COLO829 (cell line): ENCODE data around the gene HIRA.
"Not testable (repeated sequence)": the region's sequence is repeated elsewhere in the genome, so short reads cannot be mapped to it uniquely, and the experiment has no call there.

Source experiments
- DNase-seq: peaks from one replicate; pipeline ENCODE4 v3.0.0; 2012; ENCODE audit warnings: low spot score

HIRA gene

DNA sequence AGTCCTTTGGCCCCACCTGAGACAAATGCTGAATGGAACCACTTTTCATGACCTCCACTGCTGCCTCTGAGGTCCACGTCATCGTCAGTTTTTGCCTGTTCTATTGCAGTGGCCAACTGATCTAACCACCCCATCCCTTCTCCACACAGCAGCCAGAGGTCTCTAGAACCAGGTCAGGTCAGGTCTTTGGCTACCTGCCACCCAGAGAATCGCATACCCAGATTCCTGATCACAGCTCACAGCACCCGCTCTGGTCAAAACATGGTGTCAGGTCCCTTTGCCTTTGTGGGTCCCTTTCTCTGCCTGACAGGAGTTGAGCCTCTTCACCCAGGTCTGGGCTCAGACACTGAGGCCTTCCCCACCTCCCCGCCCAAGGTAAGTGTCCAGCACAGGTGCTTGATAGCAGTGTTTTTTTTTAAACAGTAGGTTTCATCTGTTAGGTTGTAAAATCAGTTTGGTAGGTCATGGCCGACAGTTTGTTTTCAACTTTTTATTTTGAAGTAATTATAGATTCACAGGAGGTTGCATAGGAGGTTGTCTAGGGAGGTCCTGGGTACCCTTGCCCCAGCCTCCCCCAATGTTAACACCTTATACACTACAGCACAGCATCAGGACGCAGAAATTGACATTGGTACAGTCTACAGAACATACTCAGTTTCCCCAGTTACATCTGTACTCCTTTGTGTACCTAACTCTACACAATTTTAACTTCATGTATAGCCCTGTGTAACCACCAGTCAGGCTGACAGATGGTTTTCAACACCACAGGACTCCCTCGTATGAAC is 9.1 kb upstream of the HIRA start:
- no peak for DNase-seq

DNA sequence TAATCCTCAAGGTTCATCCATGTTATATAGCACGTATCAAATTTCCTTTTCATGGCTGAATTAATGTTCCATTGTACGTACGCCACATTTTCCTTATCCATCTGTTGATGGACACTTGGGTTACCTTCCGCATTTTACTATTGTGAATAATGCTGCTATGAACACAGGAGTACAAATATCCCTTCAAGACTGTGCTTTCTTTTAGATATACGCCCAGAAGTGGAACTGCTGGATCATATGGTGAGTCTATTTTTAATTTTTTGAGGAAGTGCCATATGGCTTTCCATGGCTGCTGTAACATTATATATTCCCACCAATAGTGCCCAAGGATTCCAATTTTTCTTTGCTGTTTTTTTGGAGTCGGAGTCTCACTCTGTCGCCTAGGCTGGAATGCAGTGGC is 6.8 kb upstream of the HIRA start:
- no peak for DNase-seq

DNA sequence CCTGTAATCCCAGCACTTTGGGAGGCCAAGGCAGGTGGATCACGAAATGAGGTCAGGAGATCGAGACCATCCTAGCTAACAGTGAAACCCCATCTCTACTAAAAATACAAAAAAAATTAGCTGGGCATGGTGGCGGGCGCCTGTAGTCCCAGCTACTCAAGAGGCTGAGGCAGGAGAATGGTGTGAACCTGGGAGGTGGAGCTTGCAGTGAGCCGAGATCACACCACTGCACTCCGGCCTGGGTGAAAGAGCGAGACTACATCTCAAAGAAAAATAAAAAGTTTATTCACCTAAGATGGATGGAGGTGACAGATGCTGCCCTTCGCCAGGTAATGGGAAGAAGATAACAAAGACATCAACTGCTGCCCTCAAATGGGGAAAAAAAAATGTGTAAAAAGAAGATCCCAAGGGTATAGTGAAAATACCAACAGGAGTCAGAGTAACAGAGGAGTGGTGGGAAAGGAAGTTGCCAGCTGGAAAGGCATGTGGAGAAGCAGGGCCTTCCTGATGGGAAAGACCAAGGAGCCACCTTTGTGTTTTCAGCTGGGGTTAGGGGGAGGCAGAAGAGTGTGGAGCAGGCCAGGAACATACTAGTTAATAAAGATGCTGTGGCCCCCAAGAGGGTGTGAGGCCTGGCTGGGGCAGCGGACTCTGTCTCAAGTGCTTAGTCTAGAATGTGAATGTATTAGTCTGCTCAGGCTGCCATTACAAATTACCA is 5.1 kb upstream of the HIRA start:
- not testable (repeated sequence) for DNase-seq

DNA sequence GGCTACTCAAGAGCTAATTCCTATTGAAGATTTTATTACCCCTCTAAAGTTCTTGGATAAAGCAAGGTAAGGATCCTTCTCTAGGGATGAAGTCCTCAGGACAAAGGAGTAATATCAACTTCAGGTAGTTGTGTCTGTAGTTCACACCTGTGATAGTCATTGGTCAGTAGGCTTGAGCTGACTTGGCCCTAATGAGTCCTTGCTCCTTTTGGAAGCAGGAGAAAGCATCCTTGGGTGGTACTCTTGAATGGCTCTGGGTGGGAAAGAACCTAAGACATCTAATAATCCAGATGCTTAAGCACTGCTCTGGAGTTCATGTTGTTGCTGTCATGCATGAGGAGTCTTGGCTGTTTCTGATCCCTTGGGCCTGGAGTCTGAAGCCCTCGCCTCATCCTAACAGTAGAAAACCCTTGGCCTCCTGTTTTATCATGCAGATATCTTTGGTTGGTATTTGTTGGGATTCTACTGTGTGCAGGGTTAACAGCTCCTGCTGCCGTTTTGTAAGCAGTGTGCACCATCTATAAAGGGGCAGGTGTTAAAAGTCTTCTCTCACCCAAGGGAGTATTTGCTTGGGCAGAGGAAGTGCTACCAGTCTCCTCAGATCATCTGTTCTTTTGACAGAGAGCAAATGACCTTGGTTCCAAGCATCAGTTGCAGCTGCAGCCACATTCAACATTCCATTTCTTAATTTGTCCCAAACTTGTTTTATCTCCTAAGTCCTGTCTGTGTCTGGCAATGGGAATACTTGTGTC is 3.5 kb upstream of the HIRA start:
- DNase-seq: no peak

DNA sequence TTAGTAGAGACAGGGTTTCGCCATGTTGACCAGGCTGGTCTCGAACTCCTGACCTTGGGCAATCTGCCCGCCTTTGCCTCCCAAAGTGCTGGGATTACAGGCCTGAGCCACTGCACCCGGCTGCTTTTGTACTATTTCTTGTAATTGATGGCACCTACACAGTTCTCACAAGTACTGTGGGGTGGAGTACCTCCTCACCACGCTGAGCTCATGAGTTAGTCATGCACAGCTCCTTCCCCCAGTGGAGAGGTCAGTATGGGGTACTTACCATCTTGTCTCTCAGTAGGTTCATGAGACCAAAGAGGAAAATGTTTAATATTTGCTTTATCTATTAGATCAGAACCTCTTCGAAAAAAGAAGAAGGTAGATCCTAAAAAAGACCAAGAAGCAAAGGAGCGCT is 2.9 kb upstream of the HIRA start:
- DNase-seq: no peak

DNA sequence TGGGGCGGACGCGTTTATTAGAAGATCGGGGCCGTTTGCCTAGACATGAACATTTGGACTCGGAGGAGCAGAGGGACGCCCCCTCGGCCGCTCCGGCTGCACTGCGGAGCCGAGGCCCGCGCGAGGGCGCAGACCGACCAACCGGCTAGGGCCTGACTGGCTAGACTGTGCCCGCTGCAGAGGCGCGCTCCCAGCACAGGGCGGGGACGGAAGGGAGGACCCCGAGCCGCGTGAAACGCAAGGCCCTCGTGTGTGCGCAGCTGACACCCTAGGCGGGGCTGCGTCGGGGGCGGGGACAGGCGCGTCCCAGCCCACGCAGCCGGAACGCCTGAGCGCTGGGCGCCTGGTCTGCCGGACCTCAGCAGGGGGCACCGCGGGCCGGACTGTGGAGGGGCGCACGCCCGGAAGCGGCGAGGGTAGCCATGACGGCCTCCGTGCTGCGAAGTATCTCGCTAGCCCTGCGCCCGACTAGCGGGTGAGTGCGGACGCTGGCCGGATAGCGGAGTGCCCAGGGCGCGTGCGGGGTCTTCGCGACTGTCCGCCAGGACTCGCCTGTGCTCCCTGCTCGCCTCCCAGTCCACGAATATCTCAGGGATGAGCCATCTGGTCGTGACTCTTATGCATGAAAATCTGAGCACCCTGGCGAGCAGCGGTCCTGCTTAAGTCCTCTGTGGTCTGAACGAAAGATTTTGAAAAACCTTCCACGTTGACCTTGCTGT is 759 bp upstream of the HIRA start, which contains the start of gene MRPL40:
MRPL40 (plus strand) TSS at position 413 of the 719 bp plus-strand sequence; CDS start at position 423, 10 bp downstream.
- DNase-seq: peak; percentile 96

DNA sequence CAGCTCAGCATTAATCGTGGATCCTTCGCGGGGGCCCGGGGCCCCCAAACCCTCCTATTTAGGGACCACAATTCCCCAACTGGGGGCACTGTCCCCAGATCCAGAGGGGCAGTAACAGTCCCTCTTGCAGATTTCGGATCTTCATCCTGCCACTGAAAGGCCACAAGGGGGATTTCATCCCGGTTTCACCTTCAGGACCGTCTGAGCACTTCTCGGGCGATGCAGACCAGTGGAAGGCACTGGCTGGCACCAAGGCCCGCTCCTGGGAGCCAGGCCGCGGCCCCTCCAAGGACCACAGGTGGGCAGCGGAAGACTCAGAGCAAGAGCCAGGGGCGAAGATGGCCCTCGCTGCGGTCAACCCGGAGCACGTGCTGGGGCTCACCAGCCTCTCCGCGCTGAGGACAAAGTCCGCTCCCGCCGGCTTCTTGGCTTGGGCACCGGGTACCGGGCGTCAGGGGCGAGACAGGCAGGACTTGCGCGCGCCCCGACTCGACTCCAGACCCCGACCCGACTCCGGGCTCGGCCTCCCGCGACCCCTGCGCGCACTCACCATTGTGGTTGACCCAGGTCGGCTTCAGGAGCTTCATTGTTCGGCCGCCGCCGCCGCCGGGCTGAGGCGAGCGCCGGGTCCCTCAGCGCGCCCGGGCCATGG is 517 bp downstream of the HIRA start:
- no peak for DNase-seq

DNA sequence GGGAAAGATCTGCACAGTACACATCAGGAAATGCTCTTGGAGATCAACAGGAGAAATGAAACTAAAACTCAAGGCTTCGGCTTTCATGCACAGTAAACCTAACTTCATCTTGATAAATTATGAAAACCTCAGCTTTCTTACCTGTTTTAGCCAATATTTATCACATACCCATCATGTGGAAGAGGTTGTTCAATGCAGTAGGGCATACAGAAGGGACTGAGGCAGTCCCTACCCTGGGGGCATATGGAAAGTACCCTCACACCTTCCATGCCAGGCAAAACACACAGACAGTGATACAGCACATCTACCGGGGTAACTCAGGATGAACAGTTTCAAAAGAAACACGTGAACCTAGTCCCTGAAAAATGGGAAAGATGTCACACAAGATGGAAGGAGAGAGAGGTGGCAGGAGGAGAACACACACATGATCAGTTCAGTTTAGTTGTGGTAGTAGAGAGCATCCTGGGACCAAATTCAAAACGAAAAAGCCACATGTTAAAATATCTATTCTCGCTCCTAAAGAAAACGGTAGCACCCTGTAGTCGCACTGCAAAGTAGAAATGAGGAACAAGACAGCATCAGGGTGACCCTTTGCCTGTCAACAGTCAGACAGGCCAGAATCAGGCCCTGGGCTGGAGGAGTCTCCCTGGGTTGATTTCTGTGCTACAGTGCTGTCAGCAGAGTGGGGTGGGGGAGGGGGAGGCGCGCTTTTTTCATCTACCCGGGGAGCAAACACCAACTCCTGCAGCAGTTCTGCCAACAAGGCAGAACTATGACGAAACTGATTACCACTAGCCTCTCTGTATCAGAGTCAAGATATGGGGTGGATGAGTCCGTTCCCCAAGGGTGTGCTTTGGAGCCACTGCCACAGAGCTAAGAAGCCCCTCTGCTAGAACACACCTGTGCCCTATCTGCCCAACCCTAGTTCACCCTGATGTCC is 1.3 kb downstream of the HIRA start:
- DNase-seq: no peak

DNA sequence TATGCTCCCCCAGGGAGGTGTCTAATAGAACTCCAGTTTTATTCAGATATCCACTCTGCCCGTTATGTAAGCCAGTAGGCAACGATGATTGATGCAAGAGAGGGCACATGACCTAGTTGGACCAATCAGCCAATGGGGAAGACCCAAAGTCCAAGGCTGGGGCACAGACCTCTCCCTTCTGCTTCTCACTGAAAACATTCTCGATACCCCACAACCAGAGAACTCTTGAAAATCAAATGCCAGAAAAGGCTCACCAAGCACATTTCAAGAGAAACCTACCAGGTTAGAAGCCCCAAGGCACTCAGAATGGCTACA is 7.4 kb downstream of the HIRA start:
- DNase-seq: no peak

DNA sequence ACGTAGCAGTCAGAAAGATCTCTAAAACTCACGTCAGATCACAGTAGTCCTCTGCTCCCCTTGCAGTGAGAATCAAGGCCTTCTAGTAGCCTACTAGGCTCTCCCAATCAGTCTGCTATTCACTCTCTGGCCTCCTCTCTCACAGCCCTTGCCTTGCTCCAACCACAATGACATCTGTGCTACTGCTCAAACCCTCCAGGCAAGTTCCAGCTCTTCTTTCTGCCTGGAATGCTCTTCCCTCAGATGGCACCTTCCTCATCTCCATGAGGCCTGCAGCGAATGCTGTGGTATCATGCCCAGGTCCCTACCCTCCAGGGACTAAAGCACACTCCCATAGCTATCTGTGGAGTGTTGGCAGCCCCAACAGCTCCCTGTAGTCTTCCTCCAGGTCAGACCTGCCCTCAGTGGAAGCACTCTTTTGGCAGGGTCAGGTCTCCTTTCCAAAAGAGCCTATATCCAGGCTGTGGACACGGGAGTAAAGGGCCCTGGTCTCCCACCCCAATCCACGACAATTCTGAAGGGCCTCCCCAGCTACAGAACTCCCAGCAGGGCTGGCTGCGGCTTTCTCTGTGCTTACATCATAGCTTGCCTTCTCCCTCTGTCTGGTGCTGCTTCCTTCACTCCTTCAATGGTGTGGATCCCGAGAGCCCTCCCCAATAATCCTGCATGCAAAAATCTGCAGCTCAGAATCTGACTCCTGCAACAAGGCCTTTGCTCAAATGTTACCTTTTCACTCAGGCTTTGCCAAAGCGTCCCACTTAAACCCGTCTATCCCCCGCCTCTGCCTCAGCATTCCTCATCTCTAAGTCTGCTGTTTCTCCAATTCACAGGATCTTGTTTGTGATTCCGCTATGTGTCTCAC is 8.9 kb downstream of the HIRA start:
- DNase-seq: no peak

DNA sequence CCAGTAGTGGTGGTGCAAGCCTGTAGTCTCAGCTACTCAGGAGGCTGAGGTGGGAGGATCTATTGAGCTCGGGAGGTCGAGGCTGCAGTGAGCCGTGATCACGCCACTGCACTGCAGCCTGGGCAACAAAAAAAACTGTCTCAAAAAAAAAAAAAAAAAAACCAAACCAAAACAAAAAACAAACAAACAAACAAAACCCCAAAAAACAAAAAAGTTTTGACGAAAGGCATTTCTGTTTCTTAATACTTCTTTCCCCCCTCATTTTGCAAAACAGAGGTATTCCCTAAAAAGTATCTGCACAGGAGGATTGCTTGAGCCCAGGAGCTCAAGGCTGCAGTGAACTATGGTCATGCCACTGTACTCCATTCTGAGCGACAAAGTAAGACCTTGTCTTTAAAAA is 11.2 kb downstream of the HIRA start:
- no peak for DNase-seq

DNA sequence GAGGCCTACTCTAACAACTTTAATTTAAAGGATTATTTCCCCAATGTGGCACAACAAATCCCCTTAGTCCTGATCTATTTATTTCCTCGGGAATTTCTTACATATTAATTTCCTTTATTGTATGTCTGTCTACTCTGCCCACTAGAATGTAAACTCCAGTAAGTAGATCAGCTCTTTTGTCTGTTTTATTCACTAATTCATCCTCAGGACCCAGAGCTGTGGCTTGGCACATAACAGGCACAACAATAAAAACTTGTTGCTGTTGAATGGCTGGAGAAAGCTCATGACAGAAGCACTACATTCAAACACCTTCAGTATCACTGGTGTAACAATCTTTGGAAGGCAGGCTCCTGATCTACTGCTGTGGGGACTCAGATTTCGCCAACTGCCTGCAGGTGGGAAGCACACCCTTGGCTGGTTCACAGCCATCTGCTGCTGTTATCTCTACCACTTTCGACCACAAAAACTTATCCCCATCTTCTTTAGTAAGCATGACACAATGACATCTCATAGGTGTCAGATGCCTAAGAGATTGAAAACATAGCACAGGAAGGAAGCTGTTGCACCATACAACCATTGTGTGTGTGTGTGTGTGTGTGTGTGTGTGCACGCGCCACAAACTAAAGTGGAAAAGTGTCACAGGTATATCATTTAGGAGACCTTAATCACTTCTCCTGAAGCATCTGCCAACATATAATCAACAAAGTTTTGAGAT is 11.9 kb downstream of the HIRA start:
- DNase-seq: no peak

DNA sequence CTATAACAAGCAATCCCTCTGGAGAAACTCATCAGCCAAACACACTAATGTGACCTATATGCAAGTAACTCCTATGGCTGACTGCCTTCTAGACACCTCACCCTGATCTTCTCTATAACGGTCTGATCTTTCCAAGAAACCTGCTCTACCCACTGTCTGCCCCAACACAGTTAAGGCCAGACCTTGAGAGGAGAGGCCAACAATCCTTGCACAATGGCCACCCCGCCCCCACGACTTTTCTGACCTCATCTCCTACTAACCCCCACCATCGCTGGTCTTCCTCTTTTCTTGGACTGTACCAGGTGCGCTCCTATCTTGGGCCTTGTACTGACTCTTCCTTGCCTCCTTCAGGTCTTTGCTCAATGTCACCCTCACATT is 12.5 kb downstream of the HIRA start:
- DNase-seq: no peak

DNA sequence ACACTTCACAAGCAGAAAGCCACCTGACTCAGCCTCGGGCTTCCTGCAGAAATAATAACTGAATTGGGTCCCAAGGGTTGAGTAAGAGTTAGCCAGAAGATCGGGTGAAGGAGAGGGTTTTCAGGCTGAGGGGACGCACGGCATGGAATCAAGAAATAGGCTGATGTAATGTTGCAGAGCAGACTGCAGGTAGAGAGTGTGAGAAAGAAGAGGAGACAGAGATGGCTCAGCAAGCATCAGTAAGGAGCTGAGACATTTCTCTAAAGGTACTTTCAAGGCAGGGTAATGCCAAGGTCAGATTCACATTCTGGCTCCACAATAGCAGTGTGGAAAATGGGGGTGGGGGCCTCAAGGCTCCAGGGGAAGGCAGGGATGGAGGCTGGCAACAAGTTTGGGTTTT is 18.6 kb downstream of the HIRA start:
- no peak for DNase-seq

DNA sequence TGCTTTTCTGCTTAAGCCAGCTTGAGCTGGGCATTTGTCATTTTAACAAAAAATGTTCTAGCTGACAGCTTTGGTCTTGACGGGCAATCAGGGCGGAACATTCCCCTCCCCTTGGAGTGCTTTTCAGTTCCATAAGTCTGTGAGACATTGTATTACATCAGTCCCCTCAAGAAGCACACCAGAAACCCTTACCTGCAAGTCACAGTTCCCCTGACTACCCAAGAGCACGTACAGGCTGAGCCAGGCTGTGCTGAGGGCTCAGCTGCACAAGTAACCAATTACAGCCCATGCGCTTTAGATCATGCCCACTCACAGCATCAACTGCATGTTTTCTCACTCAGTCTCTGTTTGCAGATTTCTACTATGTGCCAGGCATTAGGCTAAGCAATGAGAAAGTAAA is 19.1 kb downstream of the HIRA start:
- no peak for DNase-seq

DNA sequence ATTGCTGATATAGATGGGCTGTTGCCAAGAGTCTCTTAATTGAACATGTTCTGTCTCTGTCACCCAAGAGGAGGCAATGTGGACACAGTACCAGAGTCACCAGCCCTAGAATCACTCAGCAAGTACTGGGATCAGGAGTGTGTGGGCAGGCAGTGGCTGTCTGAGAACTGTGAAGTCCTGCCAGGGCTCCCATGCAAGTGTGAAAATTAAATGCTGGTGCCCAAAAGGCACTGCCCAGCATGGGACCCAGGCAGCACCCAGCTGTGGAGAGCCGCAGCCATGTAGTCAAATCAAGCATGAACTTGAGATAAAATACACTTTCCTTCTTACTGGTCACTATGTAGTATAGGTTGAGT is 19.9 kb downstream of the HIRA start:
- no peak for DNase-seq

DNA sequence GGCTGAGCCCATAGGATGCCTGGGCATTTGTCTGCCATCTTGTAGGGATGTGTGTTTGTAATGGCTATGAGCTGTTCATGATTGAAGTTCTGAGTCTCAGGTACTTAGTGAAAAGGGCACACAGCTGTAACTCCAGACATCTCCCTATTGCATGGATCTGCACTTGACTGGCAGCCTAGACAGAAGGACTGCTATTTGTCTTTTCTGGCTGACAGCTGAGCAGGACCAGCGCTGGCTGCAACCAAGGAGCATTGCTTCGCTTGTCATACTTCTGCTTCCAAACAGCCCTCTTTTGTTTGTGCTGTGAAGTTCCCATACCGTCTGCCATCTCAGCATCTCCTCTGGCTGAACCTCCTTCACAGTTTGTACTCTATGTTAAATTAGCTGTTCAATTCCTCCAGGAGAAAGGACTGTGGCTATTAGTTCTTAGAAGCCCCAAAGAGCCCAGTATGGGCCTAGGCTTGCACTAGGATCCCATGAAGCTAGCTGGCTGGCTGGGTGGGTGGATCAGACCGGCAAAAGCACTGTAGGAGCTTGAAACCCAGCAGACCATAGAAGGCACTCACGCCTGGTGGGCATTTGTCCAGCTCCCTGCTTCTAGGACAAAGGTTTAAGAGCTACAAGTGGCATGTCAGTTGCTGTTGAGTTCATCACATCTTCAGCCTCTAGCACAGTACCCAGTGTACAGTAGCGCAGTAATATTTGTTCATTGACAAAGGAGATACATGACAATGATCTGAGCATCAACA is 20.4 kb downstream of the HIRA start:
- DNase-seq: no peak
